Measurements from ENCODE around the gene MDP1.

The MDP1 gene

DNA sequence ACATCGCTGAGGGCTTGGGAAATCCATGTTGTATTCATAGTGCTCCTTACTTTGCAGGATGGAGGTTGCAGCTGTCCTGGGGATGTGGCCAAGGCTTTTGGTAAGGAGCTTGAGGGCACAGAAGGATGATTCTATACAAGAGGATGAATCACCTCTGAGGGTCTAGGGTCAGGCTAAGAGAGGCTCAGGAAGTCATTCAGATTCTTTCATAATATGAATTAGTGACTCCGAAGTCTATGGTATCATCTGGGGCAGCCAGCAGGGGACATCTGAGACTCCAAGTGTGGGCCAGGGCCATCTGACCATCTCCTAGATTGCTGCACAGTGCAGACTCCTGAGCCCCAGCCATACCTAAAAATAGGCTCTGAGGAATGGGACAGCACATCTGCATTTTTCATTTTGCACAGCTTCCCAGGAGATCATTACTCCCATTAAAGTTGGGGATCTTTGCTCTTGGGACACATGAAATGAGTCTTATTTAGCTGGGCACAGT lies 21.6 kb upstream of the MDP1 start:
- Histone ChIP-seq H3K4me2 (ENCODE audit: low read length) (no peak overlapping the region), H3K4me3 (ENCODE audit: low read depth, low read length, poor library complexity, severe bottlenecking) (no peak overlapping the region), H3K27me3 (ENCODE audit: insufficient read depth, low read length) (no peaks in the 10 kb centered on the region), H3K9ac (ENCODE audit: low read length) (no peak overlapping the region), H3K79me2 (ENCODE audit: insufficient read depth, low read length) (no peaks in the 10 kb centered on the region), H3K36me3 (ENCODE audit: insufficient read depth, low read length) (peaks cover 70% of the 10 kb centered on the region), H4K20me1 (ENCODE audit: insufficient read depth, low read length) (no peaks in the 10 kb centered on the region), H3K4me1 (ENCODE audit: insufficient read depth, low read length, severe bottlenecking) (peaks cover 34% of the 10 kb centered on the region), H3F3A (ENCODE audit: insufficient read depth, low read length) (0 out of 2 replicates have a peak, but pooled peaks cover 3% of the 10 kb centered on the region), H2AFZ (ENCODE audit: low read length) (no peak overlapping the region), H3K27ac (ENCODE audit: low read depth, low read length, poor library complexity, severe bottlenecking) (no peak overlapping the region), H3K9me3 (ENCODE audit: low read length) (no peaks in the 10 kb centered on the region), H3K9me2 (ENCODE audit: low read depth, low read length) (no peaks in the 10 kb centered on the region)
- TF ChIP-seq EZH2 (IDR thresholded peaks at IDR 0.05; ENCODE audit: borderline replicate concordance, low read length) = no peak

DNA sequence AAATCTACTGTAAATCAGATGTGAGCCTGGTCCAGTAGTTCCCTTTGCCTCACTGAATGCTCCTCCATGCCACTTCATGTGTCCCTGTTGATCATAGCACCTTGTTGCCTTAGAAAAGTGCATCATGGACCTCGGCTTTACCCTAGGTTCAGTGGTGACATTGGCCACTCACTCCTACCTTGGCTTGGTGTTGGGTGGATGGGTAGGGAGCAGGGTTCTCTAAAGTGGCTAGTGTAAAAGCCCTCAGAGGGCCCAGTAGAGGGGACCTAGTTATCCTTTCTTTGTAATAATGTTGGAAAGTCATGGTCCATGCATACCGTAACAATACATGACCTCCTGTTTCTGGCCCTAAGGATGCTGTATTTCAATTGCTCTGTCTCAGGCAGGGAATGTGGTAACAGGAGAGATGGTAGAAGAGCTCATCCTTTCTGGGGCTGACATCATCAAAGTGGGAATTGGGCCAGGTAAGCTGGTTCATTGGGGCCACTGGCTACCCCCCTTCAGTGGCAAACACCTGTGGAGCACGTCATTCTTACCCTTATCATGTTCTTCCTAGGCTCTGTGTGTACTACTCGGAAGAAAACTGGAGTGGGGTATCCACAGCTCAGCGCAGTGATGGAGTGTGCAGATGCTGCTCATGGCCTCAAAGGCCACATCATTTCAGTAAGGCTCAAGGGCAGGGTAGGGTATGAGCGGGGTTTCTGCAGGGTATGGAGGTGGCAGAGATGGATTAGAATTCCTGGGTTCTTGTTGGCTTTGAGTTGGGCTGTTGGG lies 21.0 kb upstream of the MDP1 start:
- TF ChIP-seq, protein P1, sequence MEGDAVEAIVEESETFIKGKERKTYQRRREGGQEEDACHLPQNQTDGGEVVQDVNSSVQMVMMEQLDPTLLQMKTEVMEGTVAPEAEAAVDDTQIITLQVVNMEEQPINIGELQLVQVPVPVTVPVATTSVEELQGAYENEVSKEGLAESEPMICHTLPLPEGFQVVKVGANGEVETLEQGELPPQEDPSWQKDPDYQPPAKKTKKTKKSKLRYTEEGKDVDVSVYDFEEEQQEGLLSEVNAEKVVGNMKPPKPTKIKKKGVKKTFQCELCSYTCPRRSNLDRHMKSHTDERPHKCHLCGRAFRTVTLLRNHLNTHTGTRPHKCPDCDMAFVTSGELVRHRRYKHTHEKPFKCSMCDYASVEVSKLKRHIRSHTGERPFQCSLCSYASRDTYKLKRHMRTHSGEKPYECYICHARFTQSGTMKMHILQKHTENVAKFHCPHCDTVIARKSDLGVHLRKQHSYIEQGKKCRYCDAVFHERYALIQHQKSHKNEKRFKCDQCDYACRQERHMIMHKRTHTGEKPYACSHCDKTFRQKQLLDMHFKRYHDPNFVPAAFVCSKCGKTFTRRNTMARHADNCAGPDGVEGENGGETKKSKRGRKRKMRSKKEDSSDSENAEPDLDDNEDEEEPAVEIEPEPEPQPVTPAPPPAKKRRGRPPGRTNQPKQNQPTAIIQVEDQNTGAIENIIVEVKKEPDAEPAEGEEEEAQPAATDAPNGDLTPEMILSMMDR (IDR thresholded peaks at IDR 0.05; ENCODE audit: low read length) = no peak
- TF ChIP-seq EZH2 (IDR thresholded peaks at IDR 0.05; ENCODE audit: borderline replicate concordance, low read length) = no peak
- Histone ChIP-seq H3K79me2 (ENCODE audit: insufficient read depth, low read length) (peaks cover under 1% of the 10 kb centered on the region; the same call in 1 of the 2 replicates), H2AFZ (ENCODE audit: low read length) (no peak overlapping the region), H3K27ac (ENCODE audit: low read depth, low read length, poor library complexity, severe bottlenecking) (no peak overlapping the region), H3K36me3 (ENCODE audit: insufficient read depth, low read length) (peaks cover 70% of the 10 kb centered on the region), H3K4me3 (ENCODE audit: low read depth, low read length, poor library complexity, severe bottlenecking) (no peak overlapping the region), H3K9ac (ENCODE audit: low read length) (no peak overlapping the region), H3K27me3 (ENCODE audit: insufficient read depth, low read length) (no peaks in the 10 kb centered on the region), H3K4me1 (ENCODE audit: insufficient read depth, low read length, severe bottlenecking) (peaks cover 34% of the 10 kb centered on the region), H3K9me3 (ENCODE audit: low read length) (no peaks in the 10 kb centered on the region), H3K9me2 (ENCODE audit: low read depth, low read length) (no peaks in the 10 kb centered on the region), H3F3A (ENCODE audit: insufficient read depth, low read length) (0 out of 2 replicates have a peak, but pooled peaks cover 3% of the 10 kb centered on the region), H3K4me2 (ENCODE audit: low read length) (no peak overlapping the region), H4K20me1 (ENCODE audit: insufficient read depth, low read length) (no peaks in the 10 kb centered on the region)

- Histone ChIP-seq H2AFZ (ENCODE audit: low read length) (no peak overlapping the region), H3F3A (ENCODE audit: insufficient read depth, low read length) (0 out of 2 replicates have a peak, but pooled peaks cover 3% of the 10 kb centered on the region), H3K36me3 (ENCODE audit: insufficient read depth, low read length) (peaks cover 68% of the 10 kb centered on the region), H3K9ac (ENCODE audit: low read length) (no peak overlapping the region), H3K9me3 (ENCODE audit: low read length) (no peaks in the 10 kb centered on the region), H4K20me1 (ENCODE audit: insufficient read depth, low read length) (no peaks in the 10 kb centered on the region), H3K9me2 (ENCODE audit: low read depth, low read length) (no peaks in the 10 kb centered on the region), H3K79me2 (ENCODE audit: insufficient read depth, low read length) (peaks cover 8% of the 10 kb centered on the region; the same call in 1 of the 2 replicates), H3K4me1 (ENCODE audit: insufficient read depth, low read length, severe bottlenecking) (peaks cover 31% of the 10 kb centered on the region), H3K4me3 (ENCODE audit: low read depth, low read length, poor library complexity, severe bottlenecking) (no peak overlapping the region), H3K27ac (ENCODE audit: low read depth, low read length, poor library complexity, severe bottlenecking) (no peak overlapping the region), H3K4me2 (ENCODE audit: low read length) (no peak overlapping the region), H3K27me3 (ENCODE audit: insufficient read depth, low read length) (no peaks in the 10 kb centered on the region)
- TF ChIP-seq EZH2 (IDR thresholded peaks at IDR 0.05; ENCODE audit: borderline replicate concordance, low read length) = no peak
- TF ChIP-seq, protein P1 (IDR thresholded peaks at IDR 0.05; ENCODE audit: low read length) = no peak
Measured at GRCh38 chr14:24235804-24236688, 20.2 kb upstream of the MDP1 start.
